Panc1 (cell line): ENCODE results near the gene PSMD6. TPM values are rescaled to one million over a fixed set of nuclear protein-coding genes. Genes with fewer than 3 reads are reported as not detected.

Source experiments
- ATAC-seq: fragments of 200-7000 bp; cut with Tn5 transposase; 2 replicates; pipeline ENCODE4 v1.9.1; 2020; ENCODE audit warnings: mild to moderate bottlenecking, moderate library complexity
- BruUV-seq: library from RNA; stranded (reverse); fragments of 400-500 nt; replicated peaks from 2 replicates; lab custom pipeline; 2021; lab: Mats Ljungman, UMichigan
- CTCF ChIA-PET: fragments of 300-600 bp; sonication (Branson Sonifier 250); formaldehyde crosslinking; loops from one replicate; lab custom pipeline; 2022; ENCODE audit warnings: antibody characterized with exemption; lab: Charles Lee
- POLR2A ChIA-PET: fragments of 300-600 bp; sonication (Branson Sonifier 250); formaldehyde crosslinking; loops from one replicate; lab custom pipeline; 2022; ENCODE audit warnings: antibody characterized with exemption; lab: Charles Lee
- DNase-seq: peaks from one replicate; pipeline ENCODE4 v3.0.0-alpha.2; 2010; ENCODE audit warnings: low read depth, low spot score
- H3K27ac ChIP-seq: 2 replicates; pipeline ENCODE4 v1.5.1; 2011; ENCODE audit warnings: mild to moderate bottlenecking, low read length, inconsistent platforms
- H3K27me3 ChIP-seq: fragments of 200-500 bp; sonication (Bioruptor generic); 2 replicates; pipeline ENCODE4 v1.6.0; 2014; ENCODE audit warnings: low read length, inconsistent platforms; ENCODE audit not compliant: control insufficient read depth, insufficient read depth
- H3K36me3 ChIP-seq: fragments of 200-500 bp; sonication (Bioruptor generic); 2 replicates; pipeline ENCODE4 v1.5.1; 2014; ENCODE audit warnings: inconsistent platforms, mild to moderate bottlenecking, low read length, moderate library complexity; ENCODE audit not compliant: control insufficient read depth, insufficient read depth
- H3K4me1 ChIP-seq: 2 replicates; pipeline ENCODE4 v1.5.1; 2011; ENCODE audit warnings: inconsistent platforms, mild to moderate bottlenecking, low read length, moderate library complexity; ENCODE audit not compliant: control insufficient read depth, insufficient read depth
- H3K4me3 ChIP-seq, 2 experiments: 2 replicates each; pipeline ENCODE4 v1.5.1; 2011 to 2012; ENCODE audit warnings: low read depth in 2 of 2, low read length in 2 of 2, mild to moderate bottlenecking in 2 of 2, inconsistent platforms in 1 of 2, moderate library complexity in 1 of 2
- H3K9me3 ChIP-seq: fragments of 200-500 bp; sonication (Bioruptor generic); 2 replicates; pipeline ENCODE4 v1.5.1; 2014; ENCODE audit warnings: low read depth, mild to moderate bottlenecking, inconsistent platforms, low read length, moderate library complexity; ENCODE audit not compliant: control insufficient read depth, insufficient read depth
- CTCF ChIP-seq: fragments of 450-650 bp; IDR thresholded peaks from 2 replicates; pipeline ENCODE4 v1.5.1; 2017; ENCODE audit warnings: mild to moderate bottlenecking
- POLR2AphosphoS5 ChIP-seq: IDR thresholded peaks from 2 replicates; pipeline ENCODE4 v1.6.1; 2012; ENCODE audit warnings: mild to moderate bottlenecking, low read depth, low read length, moderate library complexity
- REST ChIP-seq, 2 experiments: IDR thresholded peaks; 2 replicates each; pipeline ENCODE4 v1.6.1; 2011 to 2012; ENCODE audit warnings: low read depth in 2 of 2, control low read depth in 1 of 2, low read length in 1 of 2, mild to moderate bottlenecking in 1 of 2, moderate library complexity in 1 of 2; ENCODE audit not compliant: insufficient read depth in 1 of 2
- SIN3A ChIP-seq: IDR thresholded peaks from 2 replicates; pipeline ENCODE4 v1.6.1; 2012; ENCODE audit warnings: low read depth, mild to moderate bottlenecking, low read length, moderate library complexity, borderline replicate concordance; ENCODE audit not compliant: insufficient read depth
- TCF7L2 ChIP-seq: IDR thresholded peaks from 2 replicates; pipeline ENCODE4 v1.6.1; 2011; ENCODE audit warnings: mild to moderate bottlenecking, low read depth, low read length, inconsistent platforms
- in situ Hi-C: cut with HindIII; loops from 2 replicates; pipeline ENCODE4 v1.10.0; 2016; ENCODE audit warnings: low sequenced_read_pairs, low pct_unique_long_range_greater_than_20kb
- intact Hi-C: fragments of 100-400 bp; cut with micrococcal nuclease; formaldehyde crosslinking; loops from one replicate; pipeline ENCODE4 v1.10.0; 2022; ENCODE audit not compliant: unreplicated experiment
- total RNA-seq: library from RNA; stranded (reverse); gene quantifications from one replicate; pipeline ENCODE4 v1.2.1, GENCODE V29; 2021; ENCODE audit not compliant: unreplicated experiment

PSMD6 gene
- total RNA-seq, 1 experiment from 2014 or later: 55.6 TPM

- in situ Hi-C loops: no loop called here
- no TSS peak for BruUV-seq
- DNase-seq: no peak
- TF ChIP-seq CTCF (no peak), POLR2AphosphoS5 (no peak), SIN3A (no peak), TCF7L2 (no peak), REST (IDR thresholded peaks at IDR 0.05; ENCODE audit: insufficient read depth in 1 of 2, low read depth in 2 of 2, low read length in 1 of 2) (no peak)
- Histone ChIP-seq H3K36me3 (peaks cover 22% of the 10 kb centered on the region), H3K4me3 (no peak overlapping the region), H3K27me3 (no peaks in the 10 kb centered on the region), H3K4me1 (no peaks in the 10 kb centered on the region), H3K27ac (no peak overlapping the region), H3K9me3 (no peaks in the 10 kb centered on the region)
- ChIA-PET POLR2A (no interaction called here), CTCF (no interaction called here)
- intact Hi-C loops: no loop called here
- no peak for ATAC-seq
Observed at GRCh38 chr3:64011685-64012084, 11.6 kb downstream of the PSMD6 start.

GRCh38 chr3:64010199-64010598, 13.1 kb downstream of the PSMD6 start:
- in situ Hi-C loops: no loop called here

More at GRCh38 chr3:64010199-64010598, 13.1 kb downstream of the PSMD6 start:
- intact Hi-C loops: no loop called here
- DNase-seq: no peak
- H3K9me3 ChIP-seq: no peaks in the 10 kb centered on the region
- TF ChIP-seq TCF7L2: no peak
- no peak for TF ChIP-seq CTCF
- no peak for TF ChIP-seq SIN3A
- TF ChIP-seq POLR2AphosphoS5: no peak
- TF ChIP-seq REST (IDR thresholded peaks at IDR 0.05; ENCODE audit: insufficient read depth in 1 of 2, low read depth in 2 of 2, low read length in 1 of 2): no peak
- no peak for ATAC-seq
- H3K4me1 ChIP-seq: no peaks in the 10 kb centered on the region
- H3K27me3 ChIP-seq: no peaks in the 10 kb centered on the region
- no peak overlapping the region for H3K4me3 ChIP-seq
- H3K36me3 ChIP-seq: peaks cover 24% of the 10 kb centered on the region
- BruUV-seq: no TSS peak
- CTCF ChIA-PET: no interaction called here
- POLR2A ChIA-PET: no interaction called here
- H3K27ac ChIP-seq: no peak overlapping the region
